GM23248 (cell line): Measurements from ENCODE around the gene GGPS1.
"Not testable (repeated sequence)": the region's sequence is repeated elsewhere in the genome, so short reads cannot be mapped to it uniquely, and the experiment has no call there.

Source experiments
- EZH2 ChIP-seq: fragments of 200-600 bp; sonication (generic); IDR thresholded peaks from 2 replicates; pipeline ENCODE4 v1.6.1; 2018; ENCODE audit warnings: antibody characterized with exemption, mild to moderate bottlenecking; ENCODE audit not compliant: insufficient read depth, poor library complexity, severe bottlenecking
- EZH2phosphoT487 ChIP-seq: fragments of 200-600 bp; sonication (generic); IDR thresholded peaks from 2 replicates; pipeline ENCODE4 v1.6.1; 2018; ENCODE audit warnings: antibody characterized with exemption, moderate library complexity, mild to moderate bottlenecking, low read depth; ENCODE audit not compliant: insufficient read depth

DNA sequence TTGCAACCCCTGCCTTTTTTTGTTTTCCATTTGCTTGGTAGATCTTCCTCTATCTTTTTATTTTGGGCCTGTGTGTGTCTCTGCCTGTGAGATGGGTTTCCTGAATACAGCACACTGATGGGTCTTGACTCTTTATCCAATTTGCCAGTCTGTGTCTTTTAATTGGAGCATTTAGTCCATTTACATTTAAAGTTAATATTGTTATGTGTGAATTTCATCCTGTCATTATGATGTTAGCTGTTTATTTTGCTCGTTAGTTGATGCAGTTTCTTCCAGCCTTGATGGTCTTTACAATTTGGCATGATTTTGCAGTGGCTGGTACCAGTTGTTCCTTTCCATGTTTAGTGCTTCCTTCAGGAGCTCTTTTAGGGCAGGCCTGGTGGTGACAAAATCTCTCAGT, 57.3 kb downstream of the GGPS1 start:
- TF ChIP-seq EZH2, EZH2phosphoT487: not testable (repeated sequence)
